ENCODE measurements around the gene SAP25.
"Not testable (repeated sequence)": the region's sequence is repeated elsewhere in the genome, so short reads cannot be mapped to it uniquely, and the experiment has no call there.

SAP25 gene

GRCh38 chr7:100576384-100576993 lies 2.8 kb upstream of the SAP25 start:
- no peak for DNase-seq

GRCh38 chr7:100575746-100576383 lies 2.2 kb upstream of the SAP25 start:
- DNase-seq = no peak

GRCh38 chr7:100575206-100575631 lies 1.5 kb upstream of the SAP25 start:
- DNase-seq = no peak

- no peak for DNase-seq
Measured at GRCh38 chr7:100574362-100575205, 884 bp upstream of the SAP25 start.

- no peak for DNase-seq
Measured at GRCh38 chr7:100572949-100573675, 588 bp downstream of the SAP25 start.

GRCh38 chr7:100572281-100572948 lies 1.3 kb downstream of the SAP25 start:
- no peak for DNase-seq

- no peak for DNase-seq
Measured at GRCh38 chr7:100571829-100572116, 1.9 kb downstream of the SAP25 start.

GRCh38 chr7:100570954-100571828 lies 2.5 kb downstream of the SAP25 start:
- no peak for DNase-seq

GRCh38 chr7:100568896-100569844 lies 4.5 kb downstream of the SAP25 start:
- DNase-seq = peak in 43 of 51 donors; percentile 30 to 85 (median 65)

GRCh38 chr7:100568176-100568895 lies 5.4 kb downstream of the SAP25 start:
- DNase-seq = peak in 1 of 51 donors; percentile 3

- no peak for DNase-seq
Measured at GRCh38 chr7:100567751-100568175, 5.9 kb downstream of the SAP25 start.

- peak in 1 of 51 donors; percentile 14 for DNase-seq
Measured at GRCh38 chr7:100567031-100567730, 6.5 kb downstream of the SAP25 start.

GRCh38 chr7:100566018-100566531 lies 7.6 kb downstream of the SAP25 start:
- no peak for DNase-seq

- DNase-seq = no peak
Measured at GRCh38 chr7:100565133-100565571, 8.5 kb downstream of the SAP25 start.

- DNase-seq = not testable (repeated sequence)
Measured at GRCh38 chr7:100564405-100564804, 9.3 kb downstream of the SAP25 start.

GRCh38 chr7:100563809-100564400 lies 9.8 kb downstream of the SAP25 start:
- peak in 44 of 51 donors; percentile 15 to 82 (median 46) for DNase-seq

GRCh38 chr7:100563100-100563564 lies 10.6 kb downstream of the SAP25 start:
- DNase-seq = no peak
